ENCODE measurements around the gene GOSR1.
"Not testable (repeated sequence)": the region's sequence is repeated elsewhere in the genome, so short reads cannot be mapped to it uniquely, and the experiment has no call there.

GOSR1 gene

DNA sequence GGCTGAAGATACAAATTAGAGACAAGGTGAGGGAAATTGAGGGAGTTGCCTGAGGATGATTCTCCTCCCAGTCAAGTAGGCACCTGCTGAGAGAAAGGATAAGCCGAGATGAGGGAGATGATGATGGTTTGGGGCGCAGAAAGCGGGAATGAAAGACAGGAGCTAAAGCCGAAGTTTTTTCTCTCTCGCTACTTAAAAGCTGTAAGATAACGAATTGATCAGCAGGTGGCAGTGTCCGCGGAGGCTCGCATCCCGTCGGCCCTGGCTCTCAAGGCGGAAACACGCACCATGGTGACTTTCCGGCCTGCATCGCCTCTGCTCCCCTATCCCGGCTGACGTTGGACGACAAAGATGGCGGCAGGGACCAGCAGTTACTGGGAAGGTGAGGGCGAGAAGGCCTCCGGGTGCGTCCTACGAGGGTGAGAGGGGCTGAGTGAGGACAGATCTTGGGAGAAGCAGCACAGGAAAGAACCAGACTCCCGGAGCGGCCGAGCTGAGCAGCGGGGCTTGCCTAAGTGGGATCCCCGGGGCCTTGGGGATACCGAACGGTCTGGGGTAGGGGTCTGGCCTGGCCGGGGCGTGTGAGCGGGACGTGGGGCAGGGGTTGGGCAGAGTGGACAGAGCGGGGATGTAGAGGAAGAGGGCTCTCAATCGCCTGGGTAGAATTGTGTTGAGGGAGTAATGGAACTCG, at the start of gene GOSR1:
TSS of gene GOSR1 (plus strand) at position 326 of the 691 bp plus-strand sequence. CDS start at position 352, 26 bp downstream.
- peak; percentile 86 for DNase-seq

DNA sequence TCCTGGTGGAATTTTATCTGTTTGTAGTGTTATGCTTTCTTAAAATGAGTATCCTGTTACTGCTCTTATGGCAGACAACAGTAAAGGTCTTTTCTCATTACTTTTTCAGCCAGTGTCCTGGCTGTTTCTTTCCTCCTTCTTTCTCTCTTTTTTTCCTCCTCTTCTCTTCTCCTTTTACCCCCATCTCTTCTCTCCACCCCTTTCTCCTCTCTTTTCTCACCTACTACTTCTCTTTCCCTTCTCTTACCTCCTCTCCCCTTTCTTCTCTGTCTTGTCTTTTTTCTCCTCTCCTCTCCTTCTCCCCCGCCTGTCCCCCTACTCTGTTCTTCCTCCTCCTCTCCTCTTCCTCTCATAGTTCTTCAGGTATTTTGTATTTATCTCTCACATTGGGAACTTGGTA, 49.6 kb upstream of the GOSR1 start:
- DNase-seq = no peak

GRCh38 chr17:30429155-30429554, 48.1 kb upstream of the GOSR1 start:
- no peak for DNase-seq

- no peak for DNase-seq
Observed at GRCh38 chr17:30433514-30433913, 43.7 kb upstream of the GOSR1 start.

DNA sequence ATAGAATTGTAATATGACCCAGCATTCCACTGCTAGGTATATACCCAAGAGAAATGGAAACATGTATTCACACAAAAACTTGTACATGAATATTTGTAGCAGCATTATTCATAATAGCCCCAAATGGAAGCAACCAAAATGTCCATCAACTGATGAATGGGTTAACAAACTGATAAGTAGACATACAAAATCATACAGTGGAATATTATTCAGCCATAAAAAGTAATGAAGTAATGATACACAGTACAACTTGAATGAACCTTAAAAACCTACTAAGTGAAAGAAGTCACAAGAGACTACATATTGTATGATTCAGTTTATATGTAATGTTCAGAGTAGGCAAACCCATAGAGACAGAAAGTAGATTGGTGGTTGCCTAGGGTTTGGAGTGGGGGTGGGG, 40.5 kb upstream of the GOSR1 start:
- DNase-seq = no peak

DNA sequence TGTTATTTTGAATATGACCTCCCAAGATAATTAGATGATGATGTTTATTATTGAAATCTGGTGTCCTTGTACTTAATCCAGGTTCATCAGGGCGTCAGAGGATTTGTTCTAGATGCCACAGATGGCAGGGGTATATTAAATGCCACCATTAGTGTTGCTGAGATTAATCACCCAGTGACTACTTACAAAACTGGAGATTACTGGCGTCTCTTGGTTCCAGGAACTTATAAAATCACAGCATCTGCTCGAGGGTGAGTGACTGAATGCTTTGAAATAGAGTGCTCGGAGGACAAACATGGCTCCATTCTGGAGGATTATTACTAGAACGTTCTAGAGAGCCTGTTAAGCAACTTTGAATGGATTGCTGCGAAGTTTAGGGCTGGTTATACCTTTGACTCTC, 33.5 kb upstream of the GOSR1 start:
- no peak for DNase-seq

DNA sequence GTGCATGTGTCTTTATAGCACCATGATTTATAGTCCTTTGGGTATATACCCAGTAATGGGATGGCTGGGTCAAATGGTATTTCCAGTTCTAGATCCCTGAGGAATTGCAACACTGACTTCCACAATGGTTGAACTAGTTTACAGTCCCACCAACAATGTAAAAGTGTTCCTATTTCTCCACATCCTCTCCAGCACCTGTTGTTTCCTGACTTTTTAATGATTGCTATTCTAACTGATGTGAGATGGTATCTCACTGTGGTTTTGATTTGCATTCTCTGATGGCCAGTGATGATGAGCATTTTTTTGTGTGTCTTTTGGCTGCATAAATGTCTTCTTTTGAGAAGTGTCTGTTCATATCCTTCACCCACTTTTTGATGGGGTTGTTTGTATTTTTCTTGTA, 30.6 kb upstream of the GOSR1 start:
- DNase-seq = not testable (repeated sequence)

- DNase-seq = no peak
Observed at GRCh38 chr17:30449480-30449879, 27.7 kb upstream of the GOSR1 start.

DNA sequence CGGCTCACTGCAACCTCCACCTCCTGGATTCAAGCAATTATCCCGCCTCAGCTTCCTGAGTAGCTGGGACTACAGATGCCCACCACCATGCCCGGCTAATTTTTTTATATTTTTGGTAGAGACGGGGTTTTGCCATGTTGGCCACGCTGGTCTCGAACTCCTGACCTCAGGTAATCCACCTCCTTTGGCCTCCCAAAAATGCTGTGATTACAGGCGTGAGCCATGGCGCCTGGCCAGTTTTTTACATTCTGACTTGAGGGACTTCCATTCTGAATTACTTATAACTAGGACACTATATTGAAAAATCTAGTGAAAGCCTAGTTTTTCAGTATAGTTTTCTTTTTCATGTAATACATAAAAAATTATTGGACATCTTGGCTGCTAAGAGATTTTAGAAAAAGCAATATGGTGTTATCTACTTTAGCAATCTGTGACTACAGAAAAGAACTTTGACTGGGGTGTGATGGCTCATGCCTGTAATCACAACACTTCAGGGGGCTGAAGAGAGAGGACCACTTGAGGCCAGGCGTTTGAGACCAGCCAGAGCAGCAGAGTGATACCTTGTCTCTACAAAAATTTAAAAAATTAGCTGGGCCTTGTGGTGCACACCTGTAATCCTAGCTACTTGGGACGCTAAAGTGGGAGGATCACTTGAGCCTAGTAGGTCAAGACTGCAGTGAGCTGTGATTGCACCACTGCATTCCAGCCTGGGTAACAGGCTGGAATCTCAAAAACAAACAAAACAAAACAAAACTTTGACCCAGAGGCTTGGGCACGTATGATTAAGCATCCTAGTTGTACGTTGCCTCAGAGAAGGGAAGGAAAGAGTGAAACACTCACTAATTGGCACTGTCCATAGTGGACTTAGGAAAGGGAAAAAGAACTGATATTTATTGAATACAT, 26.8 kb upstream of the GOSR1 start:
- DNase-seq = no peak

- DNase-seq = no peak
Observed at GRCh38 chr17:30454635-30455034, 22.6 kb upstream of the GOSR1 start.

DNA sequence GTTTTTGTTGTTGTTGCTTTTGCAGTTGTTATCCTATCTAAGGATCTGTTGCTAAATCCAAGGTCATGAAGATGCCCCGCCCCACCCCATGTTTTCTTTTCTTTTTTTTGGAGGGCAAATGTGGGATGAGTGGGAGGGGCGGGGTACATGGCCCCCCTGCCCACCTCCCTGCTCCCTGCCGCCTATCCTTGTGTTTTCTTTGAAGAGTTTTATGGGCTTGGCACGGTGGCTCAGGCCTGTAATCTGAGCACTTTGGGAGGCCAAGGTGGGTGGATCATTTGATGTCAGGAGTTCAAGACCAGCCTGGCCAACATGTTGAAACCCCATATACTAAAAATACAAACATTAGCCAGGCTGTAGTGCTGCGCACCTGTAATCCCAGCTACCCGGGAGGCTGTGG, 18.8 kb upstream of the GOSR1 start:
- no peak for DNase-seq

- not testable (repeated sequence) for DNase-seq
Observed at GRCh38 chr17:30458797-30459413, 18.3 kb upstream of the GOSR1 start.

GRCh38 chr17:30468465-30468864, 8.7 kb upstream of the GOSR1 start:
- DNase-seq = no peak

DNA sequence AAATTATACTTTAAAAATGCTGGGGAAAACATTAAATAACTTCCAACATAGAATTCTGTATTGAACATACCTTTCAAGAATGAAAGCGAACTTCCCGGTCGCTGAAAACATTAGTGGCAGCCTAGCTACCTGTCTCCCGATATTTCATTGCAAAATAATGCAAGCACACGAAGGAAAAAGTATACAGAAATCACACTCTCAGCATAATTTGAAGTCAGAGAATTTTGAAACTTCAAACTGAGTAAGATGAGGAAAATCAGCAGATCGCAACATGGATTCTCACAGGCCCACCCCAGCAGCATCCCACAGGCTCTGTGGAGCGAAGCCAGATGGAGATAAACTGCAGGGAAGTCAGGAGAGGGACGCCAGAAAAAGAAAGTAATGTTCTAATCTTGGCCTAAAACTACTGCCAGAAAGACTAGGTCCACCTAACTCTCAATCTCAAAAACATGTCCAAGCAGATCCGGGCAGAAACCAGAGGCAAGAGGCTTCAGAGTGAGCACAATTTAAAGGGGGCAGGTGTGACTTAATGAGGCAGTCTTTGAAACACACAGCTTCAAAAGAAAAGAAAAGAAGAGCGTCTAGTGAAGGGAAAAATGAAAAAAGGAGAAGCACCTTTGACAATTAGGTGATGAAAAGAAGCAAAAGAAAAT, 4.8 kb upstream of the GOSR1 start:
- no peak for DNase-seq

DNA sequence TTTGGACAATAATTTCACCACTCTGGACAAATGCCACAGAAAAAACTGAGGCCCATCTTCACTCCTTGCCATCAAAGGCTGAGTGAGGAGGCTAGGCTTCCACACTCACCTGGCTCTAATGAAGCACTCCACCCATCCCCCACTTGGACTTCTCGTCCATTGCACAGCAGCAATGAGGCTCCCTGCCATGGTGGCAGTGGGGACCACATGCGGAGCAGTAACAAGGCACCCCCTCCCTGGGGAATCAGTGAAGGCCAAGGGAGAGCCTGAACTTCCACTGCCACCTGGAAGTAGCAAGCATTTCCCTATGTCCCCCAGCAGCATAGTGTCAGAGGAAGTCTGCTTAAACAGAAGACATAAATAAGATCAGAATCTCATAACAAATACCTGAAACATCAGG, 2.0 kb upstream of the GOSR1 start:
- no peak for DNase-seq

DNA sequence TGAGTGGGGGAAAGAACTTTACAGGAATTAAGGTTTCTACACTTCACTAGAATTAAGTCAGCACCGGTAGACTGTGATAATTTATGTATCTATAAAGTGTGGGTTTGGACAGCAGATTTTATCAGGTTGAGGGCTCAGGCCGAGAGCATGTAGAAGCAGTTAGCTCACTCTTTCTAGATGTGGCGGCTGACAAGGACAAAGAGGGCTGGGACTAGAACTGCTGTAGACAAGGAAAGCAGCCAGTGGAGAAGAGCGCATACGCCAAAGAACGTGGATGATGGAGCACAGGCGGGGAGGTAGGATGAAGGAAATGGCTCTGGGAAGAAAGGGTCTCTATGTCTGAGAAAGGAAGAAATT, 504 bp upstream of the GOSR1 start:
- DNase-seq = no peak

- no peak for DNase-seq
Observed at GRCh38 chr17:30477774-30478115, 537 bp downstream of the GOSR1 start.

GRCh38 chr17:30482555-30482954, 5.3 kb downstream of the GOSR1 start:
- no peak for DNase-seq

GRCh38 chr17:30483159-30483558, 6.0 kb downstream of the GOSR1 start:
- no peak for DNase-seq

GRCh38 chr17:30493780-30494179, 16.6 kb downstream of the GOSR1 start:
- no peak for DNase-seq

DNA sequence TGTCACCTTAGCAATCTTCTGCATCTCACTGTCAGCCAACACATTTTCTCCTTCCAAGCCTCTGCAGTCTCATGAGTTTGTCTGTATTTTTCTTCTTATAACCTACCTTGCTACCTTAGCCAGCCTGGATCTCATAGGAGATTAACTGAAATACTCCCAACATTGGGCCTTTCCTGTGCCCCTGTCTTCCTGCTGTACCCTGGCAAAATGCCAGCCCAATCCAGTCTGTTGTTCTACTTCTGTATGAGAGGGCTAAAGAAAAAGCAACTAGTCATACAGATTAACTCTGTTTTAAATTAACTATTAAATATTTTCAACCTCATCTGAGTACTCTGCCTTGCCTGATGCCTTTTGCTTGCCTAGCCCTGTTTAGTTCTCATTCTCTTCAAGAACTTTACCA, 18.4 kb downstream of the GOSR1 start:
- no peak for DNase-seq

DNA sequence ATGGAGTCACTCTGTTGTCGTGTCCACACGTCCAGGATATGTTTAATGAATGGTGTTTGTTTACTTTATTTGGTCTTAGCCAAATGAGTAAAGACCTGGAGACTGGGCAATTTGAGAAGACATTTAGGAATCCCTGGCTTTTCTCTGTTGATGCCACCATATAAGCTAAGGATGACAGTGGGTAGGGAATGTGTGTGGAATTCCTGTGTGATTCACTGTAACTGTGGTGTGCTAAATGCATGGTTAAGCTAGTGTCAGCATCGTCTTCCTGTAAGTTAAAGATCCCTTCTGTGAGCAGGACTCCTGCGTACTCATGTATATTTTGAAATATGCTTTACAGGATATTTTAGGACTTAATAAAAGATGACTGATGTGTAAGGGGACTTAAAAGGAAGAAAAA, 26.4 kb downstream of the GOSR1 start:
- no peak for DNase-seq

- DNase-seq = no peak
Observed at GRCh38 chr17:30505868-30506417, 28.7 kb downstream of the GOSR1 start.

Data from NK-92 treated with Interleukin-12 subunit alpha and Interleukin-12 subunit beta, amount 100 ng/mL, for 24 hours (cell line).